ENCODE data around the gene RMND5B. TPM values are rescaled to one million over a fixed set of nuclear protein-coding genes. Genes with fewer than 3 reads are reported as not detected.

Gene RMND5B
- total and polyA plus RNA-seq, 8 donors, result 25.3 to 72.9 (median 33.8) TPM

GRCh38 chr5:178162481-178162880, 31.7 kb downstream of the RMND5B start:
- no peak for DNase-seq
- peaks cover 0 to 11% (median 9%) of the 10 kb centered on the region in 4 donors for H3K4me1 ChIP-seq
- no peaks in the 10 kb centered on the region for H3K36me3 ChIP-seq
- intact Hi-C loops (cut with DNase I; ENCODE audit: low total_unique reads), result loop anchor here (5.0 kb wide), 1 partner anchor 90 kb away; no protein-coding TSS in a partner anchor
- no peak overlapping the region for H3K27ac ChIP-seq
- H3K4me3 ChIP-seq, result no peak overlapping the region
- H3K27me3 ChIP-seq, result peaks cover 0 to 40% (median 23%) of the 10 kb centered on the region in 3 donors
- TF ChIP-seq POLR2AphosphoS5 (IDR thresholded peaks at IDR 0.05) (no peak), EP300 (IDR thresholded peaks at IDR 0.05) (no peak), POLR2A (IDR thresholded peaks at IDR 0.05) (no peak), CTCF (IDR thresholded peaks at IDR 0.05) (no peak)
- H3K9me3 ChIP-seq, result no peaks in the 10 kb centered on the region
- 66 to 83% (median 74%) methylated on average over 9 of the region's 9 CpGs for WGBS, 5 donors

- Histone ChIP-seq H3K4me3 (peak overlapping the region in 1 of 4 donors; percentile 15), H3K36me3 (no peaks in the 10 kb centered on the region), H3K27ac (no peak overlapping the region), H3K9me3 (no peaks in the 10 kb centered on the region), H3K4me1 (peaks cover 0 to 11% (median 9%) of the 10 kb centered on the region in 4 donors), H3K27me3 (peaks cover 0 to 44% (median 23%) of the 10 kb centered on the region in 3 donors)
- TF ChIP-seq POLR2AphosphoS5 (IDR thresholded peaks at IDR 0.05) (peak in 1 of 3 donors; percentile 63), POLR2A (IDR thresholded peaks at IDR 0.05) (no peak), CTCF (IDR thresholded peaks at IDR 0.05) (peak in 5 of 7 experiments; percentile 97 to 99 (median 99))
- DNase-seq, result peak; percentile 91 to 94
- intact Hi-C loops (cut with DNase I; ENCODE audit: low total_unique reads), result loop anchor here (5.0 kb wide), 1 partner anchor 92 kb away; no protein-coding TSS in a partner anchor
- WGBS, 5 donors, result 9 to 11% (median 10%) methylated on average over 24 to 33 of the region's 33 CpGs
Observed at GRCh38 chr5:178163772-178164735, 33.2 kb downstream of the RMND5B start.

GRCh38 chr5:178165581-178165980, 34.8 kb downstream of the RMND5B start:
- no peak for DNase-seq
- 28 to 66% (median 44%) methylated on average over 34 to 38 of the region's 38 CpGs for WGBS, 5 donors
- Histone ChIP-seq H3K4me3 (no peak overlapping the region), H3K9me3 (no peaks in the 10 kb centered on the region), H3K27me3 (peaks cover 0 to 49% (median 23%) of the 10 kb centered on the region in 3 donors), H3K27ac (no peak overlapping the region), H3K4me1 (peaks cover 0 to 11% (median 9%) of the 10 kb centered on the region in 4 donors), H3K36me3 (no peaks in the 10 kb centered on the region)
- intact Hi-C loops (cut with DNase I; ENCODE audit: low total_unique reads), result no loop called here
- TF ChIP-seq POLR2A (IDR thresholded peaks at IDR 0.05), result no peak
- TF ChIP-seq CTCF (IDR thresholded peaks at IDR 0.05), result no peak
- TF ChIP-seq EP300 (IDR thresholded peaks at IDR 0.05), result no peak
- no peak for TF ChIP-seq POLR2AphosphoS5 (IDR thresholded peaks at IDR 0.05)

- DNase-seq, result no peak
- intact Hi-C loops (cut with DNase I; ENCODE audit: low total_unique reads), result no loop called here
- Histone ChIP-seq H3K4me1 (no peaks in the 10 kb centered on the region), H3K27ac (no peak overlapping the region), H3K27me3 (peaks cover 0 to 25% (median 5%) of the 10 kb centered on the region in 3 donors), H3K9me3 (no peaks in the 10 kb centered on the region), H3K4me3 (no peak overlapping the region), H3K36me3 (no peaks in the 10 kb centered on the region)
- no peak for TF ChIP-seq POLR2AphosphoS5 (IDR thresholded peaks at IDR 0.05)
- no peak for TF ChIP-seq POLR2A (IDR thresholded peaks at IDR 0.05)
- TF ChIP-seq EP300 (IDR thresholded peaks at IDR 0.05), result no peak
- WGBS, 5 donors, result 79 to 86% (median 81%) methylated on average over 2 of the region's 2 CpGs
Observed at GRCh38 chr5:178170455-178170854, 39.6 kb downstream of the RMND5B start.

All from stomach (tissue), 9 donors.